ENCODE results near the gene SHKBP1. TPM values are rescaled to one million over a fixed set of nuclear protein-coding genes. Genes with fewer than 3 reads are reported as not detected.

SHKBP1 gene
- total RNA-seq, 4 donors from 2014 or later = 33.3 to 52.1 (median 42.9) TPM

DNA sequence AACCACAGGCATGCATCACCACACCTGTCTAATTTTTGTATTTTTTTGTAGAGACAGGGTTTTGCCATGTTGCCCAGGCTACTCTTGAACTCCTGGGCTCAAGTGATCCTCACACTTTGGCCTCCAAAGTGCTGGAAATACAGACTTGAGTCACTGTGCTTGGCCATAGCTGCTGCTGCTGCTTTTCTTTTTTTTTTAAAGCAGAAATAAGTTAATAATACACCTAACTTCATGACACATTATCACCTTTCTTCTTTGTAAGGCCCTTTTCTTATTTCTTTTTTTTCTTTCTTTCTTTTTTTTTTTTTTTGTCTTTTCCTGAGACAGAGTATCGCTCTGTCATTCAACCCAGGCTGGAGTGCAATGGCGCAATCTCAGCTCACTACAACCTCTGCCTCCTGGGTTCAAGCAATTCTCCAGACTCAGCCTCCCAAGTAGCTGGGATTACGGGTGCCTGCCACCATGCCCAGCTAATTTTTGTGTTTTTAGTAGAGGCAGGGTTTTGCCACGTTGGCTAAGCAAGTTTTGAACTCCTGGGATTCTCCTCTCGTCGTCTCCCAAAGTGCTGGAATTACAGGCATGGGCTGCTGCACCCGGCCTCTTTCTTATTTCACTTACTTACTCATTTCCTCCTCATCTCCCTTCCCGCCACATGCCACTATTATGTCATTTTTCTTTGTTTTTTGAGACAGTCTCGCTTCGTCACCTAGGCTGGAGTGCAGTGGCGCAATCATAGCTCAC, 8.7 kb downstream of the SHKBP1 start:
- TF ChIP-seq POLR2A (IDR thresholded peaks at IDR 0.05) (no peak), CTCF (IDR thresholded peaks at IDR 0.05) (no peak)
- WGBS, 2 donors = 91 to 93% methylated on average over 11 of the region's 11 CpGs
- peaks cover 12 to 21% of the 10 kb centered on the region in 2 donors for H3K36me3 ChIP-seq

DNA sequence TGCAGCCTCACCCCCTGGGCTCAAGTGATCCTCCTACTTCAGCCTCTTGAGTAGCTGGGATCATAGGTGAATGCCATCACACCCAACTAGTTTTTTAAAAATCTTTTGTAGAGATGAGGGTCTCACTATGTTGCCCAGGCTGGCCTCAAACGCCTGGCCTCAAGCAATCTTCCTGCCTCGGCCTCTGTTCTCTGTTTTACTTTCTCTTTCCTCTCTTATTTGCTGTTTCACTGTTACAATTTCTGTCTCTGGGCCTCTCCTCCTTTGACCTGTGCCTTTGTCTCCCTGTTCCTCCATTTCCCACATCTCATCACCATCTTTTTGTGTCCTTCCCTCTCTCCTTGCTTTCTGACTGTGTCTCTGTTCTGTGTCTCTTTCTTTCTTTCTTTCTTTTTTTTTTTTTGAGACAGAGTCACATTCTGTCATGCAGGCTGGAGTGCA, 9.3 kb downstream of the SHKBP1 start:
- TF ChIP-seq POLR2A (IDR thresholded peaks at IDR 0.05) (no peak), CTCF (IDR thresholded peaks at IDR 0.05) (no peak)
- intact Hi-C loops (cut with DNase I) = no loop called here
- H3K27me3 ChIP-seq = no peaks in the 10 kb centered on the region
- no peak overlapping the region for H3K27ac ChIP-seq
- no peak for DNase-seq
- H3K36me3 ChIP-seq = peaks cover 11 to 15% of the 10 kb centered on the region in 2 donors
- H3K9me3 ChIP-seq = no peaks in the 10 kb centered on the region
- WGBS, 2 donors = 94 to 95% methylated on average over 2 of the region's 2 CpGs
- no peaks in the 10 kb centered on the region for H3K4me1 ChIP-seq
- H3K4me3 ChIP-seq (replicated peaks in 1 of 3) = no peak overlapping the region

More for the DNA sequence above, 8.7 kb downstream of the SHKBP1 start:
- Histone ChIP-seq H3K27me3 (no peaks in the 10 kb centered on the region), H3K4me3 (replicated peaks in 1 of 3) (no peak overlapping the region), H3K9me3 (no peaks in the 10 kb centered on the region), H3K27ac (no peak overlapping the region), H3K4me1 (no peaks in the 10 kb centered on the region)
- no peak for DNase-seq
- intact Hi-C loops (cut with DNase I) = no loop called here

DNA sequence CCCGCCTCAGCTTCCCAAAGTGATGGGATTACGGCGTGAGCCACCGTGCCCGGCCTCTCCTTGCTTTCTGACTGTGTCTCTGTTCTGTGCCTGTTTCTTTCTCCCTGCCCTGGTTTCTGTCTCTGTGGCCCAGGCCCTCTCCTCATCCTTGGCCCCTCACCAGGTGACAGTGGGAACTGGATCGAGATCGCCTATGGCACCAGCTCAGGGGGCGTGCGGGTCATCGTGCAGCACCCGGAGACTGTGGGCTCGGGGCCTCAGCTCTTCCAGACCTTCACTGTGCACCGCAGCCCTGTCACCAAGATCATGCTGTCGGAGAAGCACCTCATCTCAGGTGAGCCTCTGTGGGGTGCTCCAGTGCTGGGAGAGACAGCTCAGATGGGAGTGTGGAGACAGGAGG, 9.9 kb downstream of the SHKBP1 start:
- Histone ChIP-seq H3K4me3 (replicated peaks in 1 of 3) (no peak overlapping the region), H3K27ac (no peak overlapping the region), H3K4me1 (no peaks in the 10 kb centered on the region), H3K36me3 (peaks cover 9 to 11% of the 10 kb centered on the region in 2 donors), H3K9me3 (no peaks in the 10 kb centered on the region), H3K27me3 (no peaks in the 10 kb centered on the region)
- 97 to 98% methylated on average over 12 to 14 of the region's 14 CpGs for WGBS, 2 donors
- no peak for DNase-seq
- intact Hi-C loops (cut with DNase I) = no loop called here
- TF ChIP-seq POLR2A (IDR thresholded peaks at IDR 0.05) = no peak
- no peak for TF ChIP-seq CTCF (IDR thresholded peaks at IDR 0.05)

- WGBS, 2 donors = 90 to 92% methylated on average over 14 to 19 of the region's 19 CpGs
- H3K4me3 ChIP-seq (replicated peaks in 1 of 3) = no peak overlapping the region
- no peaks in the 10 kb centered on the region for H3K27me3 ChIP-seq
- no peak for DNase-seq
- no peaks in the 10 kb centered on the region for H3K9me3 ChIP-seq
- no peak overlapping the region for H3K27ac ChIP-seq
- intact Hi-C loops (cut with DNase I) = no loop called here
- H3K36me3 ChIP-seq = peaks cover 4 to 10% of the 10 kb centered on the region in 2 donors
- no peak for TF ChIP-seq CTCF (IDR thresholded peaks at IDR 0.05)
- no peak for TF ChIP-seq POLR2A (IDR thresholded peaks at IDR 0.05)
- H3K4me1 ChIP-seq = no peaks in the 10 kb centered on the region
Measured at GRCh38 chr19:40588110-40588854, 11.6 kb downstream of the SHKBP1 start.
